Urothelium cell line (cell line): ENCODE results near the gene FAM13A.
A peak's percentile ranks its signal among the peaks of the same experiment; 100 is the strongest.

Experiments used
- DNase-seq: peaks from one replicate; pipeline ENCODE4 v3.0.0; 2011; ENCODE audit warnings: low spot score, mixed read lengths
- FAIRE-seq: peaks from 2 replicates; lab custom pipeline; 2011; peaks lifted over from hg19 to GRCh38; lab: Jason Lieb, UNC

The FAM13A gene

DNA sequence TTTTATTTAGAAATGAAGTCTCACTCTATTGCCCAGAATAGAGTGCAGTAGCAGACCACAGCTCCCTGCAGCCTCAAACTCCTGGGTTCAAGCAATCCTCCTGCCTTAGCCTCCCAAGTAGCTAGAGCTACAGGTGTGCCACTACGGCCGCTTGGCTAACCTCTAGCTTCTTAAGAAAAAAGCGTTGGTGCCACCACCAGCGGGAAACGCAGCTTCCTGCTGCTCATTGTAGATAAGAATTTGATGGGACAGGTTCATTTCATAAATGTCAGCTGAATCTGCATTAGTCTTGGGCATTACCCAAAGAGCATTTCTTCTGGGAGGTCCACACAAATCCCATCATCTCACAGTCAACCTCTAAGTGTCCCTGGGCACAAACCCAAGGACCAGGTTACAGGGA, 326.2 kb downstream of the FAM13A start:
- DNase-seq (no peak), FAIRE-seq (no peak)

DNA sequence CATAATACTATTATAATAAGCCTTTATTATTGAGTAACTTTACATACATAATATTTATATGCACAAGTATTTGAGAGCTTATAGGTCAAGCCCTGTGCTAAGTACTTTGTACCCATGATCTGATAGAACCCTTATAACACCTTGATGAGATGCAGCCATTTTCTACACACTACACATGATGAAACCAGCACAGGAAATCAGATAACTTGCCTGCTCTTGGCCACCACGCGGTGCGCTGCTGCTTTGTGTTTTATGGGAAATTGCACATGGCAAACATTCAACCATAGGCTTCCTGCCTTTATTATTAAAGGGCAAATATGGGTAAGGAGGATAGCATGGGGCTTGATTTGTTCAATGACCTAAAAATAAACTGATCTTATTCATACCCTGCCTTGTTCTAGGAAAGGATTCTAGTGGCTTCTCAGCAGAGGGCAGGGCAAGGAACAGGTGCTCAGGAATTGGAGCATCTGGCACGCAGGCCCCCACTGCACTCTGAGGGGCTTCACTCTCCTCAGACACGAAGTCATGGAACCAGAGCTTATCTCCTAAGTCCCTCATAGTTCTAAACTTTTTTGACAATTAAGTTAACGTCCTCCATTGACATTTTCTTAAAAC, 327.7 kb downstream of the FAM13A start:
- FAIRE-seq, result no peak

DNA sequence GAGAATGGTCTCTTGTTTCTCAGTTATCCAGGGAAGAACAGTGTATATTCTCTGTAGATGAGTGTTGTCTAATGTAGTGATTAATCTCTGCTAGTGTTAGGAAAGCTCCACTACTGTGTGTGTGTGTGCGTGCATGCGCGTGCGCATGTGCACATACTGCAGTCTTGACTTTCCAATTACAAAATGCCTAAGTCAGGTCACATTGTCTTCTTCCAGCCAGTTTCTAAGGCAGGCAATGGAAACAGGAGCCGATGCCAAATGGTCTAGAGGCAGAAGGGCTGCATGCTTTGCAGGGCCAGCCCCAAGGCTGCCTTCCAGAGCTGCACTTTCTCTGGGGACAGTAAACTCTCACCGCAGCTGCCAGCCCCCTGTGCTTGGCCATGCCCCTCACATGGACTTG, 328.8 kb downstream of the FAM13A start:
- FAIRE-seq (no peak), DNase-seq (no peak)

More for the DNA sequence above, 327.7 kb downstream of the FAM13A start:
- DNase-seq, result no peak

DNA sequence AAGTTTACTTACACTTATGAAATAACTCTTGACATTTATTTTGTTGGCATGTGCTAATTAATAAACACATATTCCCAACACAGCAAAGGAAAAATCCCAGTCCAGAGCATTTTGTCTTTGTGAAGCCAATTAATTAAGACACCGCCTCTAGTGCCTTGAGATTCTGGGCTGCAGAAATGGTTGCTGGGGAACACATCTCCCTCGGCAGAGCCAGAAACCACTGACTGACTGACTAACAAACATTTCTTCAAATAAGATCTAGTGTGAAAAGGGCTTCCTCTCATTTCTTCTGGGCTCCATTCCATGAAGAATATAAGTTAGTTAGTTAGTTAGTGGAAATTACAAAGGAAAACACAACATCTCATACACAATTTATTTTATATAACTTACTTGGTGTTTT, 331.0 kb downstream of the FAM13A start:
- DNase-seq (no peak), FAIRE-seq (no peak)

DNA sequence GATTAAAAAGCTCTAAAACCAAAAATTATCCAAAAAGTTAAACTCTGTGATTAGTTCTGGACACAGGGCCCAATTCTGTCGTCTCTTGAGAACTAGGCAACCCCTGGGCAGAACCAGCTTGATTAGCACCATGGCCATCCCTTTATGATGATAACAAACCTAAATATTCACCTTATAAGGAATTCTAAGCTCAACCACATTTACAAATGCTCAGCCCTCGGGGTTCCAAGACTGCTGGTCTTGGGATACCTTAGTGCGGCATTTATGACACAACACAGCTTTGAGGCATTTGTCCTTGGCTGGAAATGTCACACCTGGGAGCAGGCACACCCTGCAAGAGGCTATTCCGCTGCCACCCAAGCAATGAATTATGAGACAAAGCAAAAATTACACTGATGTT, 331.8 kb downstream of the FAM13A start:
- FAIRE-seq, result no peak
- no peak for DNase-seq

DNA sequence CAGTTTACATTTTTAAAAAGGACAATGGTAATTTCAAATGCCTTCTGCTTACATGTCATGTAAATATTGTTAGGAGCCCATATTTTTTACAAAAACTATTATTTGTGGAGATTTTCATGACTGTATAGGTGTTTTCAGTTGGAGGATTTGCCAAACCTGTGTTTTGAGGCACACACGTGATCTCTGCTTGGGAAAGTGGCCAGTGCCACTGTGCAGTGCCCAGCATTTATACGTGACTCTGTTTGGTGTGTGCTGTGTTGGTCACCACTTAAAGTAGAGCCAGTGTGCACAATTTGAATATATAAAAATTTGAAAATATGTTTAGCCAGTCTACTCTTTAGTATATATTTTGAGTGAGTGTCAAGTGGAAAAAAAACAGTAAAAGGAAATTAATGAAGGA, 332.6 kb downstream of the FAM13A start:
- DNase-seq (no peak), FAIRE-seq (no peak)

DNA sequence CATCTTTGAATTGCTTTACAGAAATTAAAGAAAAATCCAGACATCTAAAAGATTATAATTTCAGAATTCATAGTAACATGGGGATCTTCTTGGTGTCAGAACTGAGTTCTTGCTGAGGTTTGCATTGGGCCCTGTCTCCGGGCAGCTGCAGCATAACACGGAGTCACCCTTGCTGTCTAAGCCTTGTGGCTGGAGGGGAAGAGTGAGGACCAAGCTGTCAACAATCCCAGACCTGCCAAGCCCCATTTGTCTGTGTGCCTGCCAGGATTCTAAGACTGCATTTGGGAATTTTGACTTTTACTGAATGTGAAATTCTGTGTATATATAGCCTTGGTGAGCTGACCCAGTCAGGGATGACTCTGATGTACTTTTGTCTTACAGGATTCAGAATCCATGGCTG, 334.2 kb downstream of the FAM13A start:
- DNase-seq, result no peak
- FAIRE-seq, result no peak

DNA sequence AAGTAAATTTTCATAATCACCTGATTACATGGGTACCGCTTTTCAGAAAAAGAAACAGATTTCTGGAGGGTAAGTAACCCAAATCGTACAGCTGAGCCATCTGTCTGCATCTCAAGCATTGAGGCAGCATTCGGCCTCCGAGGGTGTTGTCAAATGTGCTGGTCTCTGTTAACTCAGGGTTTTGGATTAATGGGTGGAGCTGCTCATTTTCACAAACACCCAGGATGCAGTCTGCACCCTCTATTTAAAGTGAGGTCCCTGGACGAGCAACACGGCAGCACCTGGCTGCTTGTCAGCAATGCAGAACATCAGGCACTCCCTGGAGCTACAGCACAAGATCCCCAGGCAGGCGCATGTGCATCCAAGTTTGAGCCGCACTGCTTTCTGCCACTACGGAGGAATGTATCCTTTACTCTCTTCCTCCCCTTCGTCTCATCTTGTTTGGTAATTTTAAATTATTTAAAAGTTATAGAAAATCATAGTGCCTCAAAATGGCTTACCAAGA, 334.7 kb downstream of the FAM13A start:
- DNase-seq, result no peak
- no peak for FAIRE-seq

DNA sequence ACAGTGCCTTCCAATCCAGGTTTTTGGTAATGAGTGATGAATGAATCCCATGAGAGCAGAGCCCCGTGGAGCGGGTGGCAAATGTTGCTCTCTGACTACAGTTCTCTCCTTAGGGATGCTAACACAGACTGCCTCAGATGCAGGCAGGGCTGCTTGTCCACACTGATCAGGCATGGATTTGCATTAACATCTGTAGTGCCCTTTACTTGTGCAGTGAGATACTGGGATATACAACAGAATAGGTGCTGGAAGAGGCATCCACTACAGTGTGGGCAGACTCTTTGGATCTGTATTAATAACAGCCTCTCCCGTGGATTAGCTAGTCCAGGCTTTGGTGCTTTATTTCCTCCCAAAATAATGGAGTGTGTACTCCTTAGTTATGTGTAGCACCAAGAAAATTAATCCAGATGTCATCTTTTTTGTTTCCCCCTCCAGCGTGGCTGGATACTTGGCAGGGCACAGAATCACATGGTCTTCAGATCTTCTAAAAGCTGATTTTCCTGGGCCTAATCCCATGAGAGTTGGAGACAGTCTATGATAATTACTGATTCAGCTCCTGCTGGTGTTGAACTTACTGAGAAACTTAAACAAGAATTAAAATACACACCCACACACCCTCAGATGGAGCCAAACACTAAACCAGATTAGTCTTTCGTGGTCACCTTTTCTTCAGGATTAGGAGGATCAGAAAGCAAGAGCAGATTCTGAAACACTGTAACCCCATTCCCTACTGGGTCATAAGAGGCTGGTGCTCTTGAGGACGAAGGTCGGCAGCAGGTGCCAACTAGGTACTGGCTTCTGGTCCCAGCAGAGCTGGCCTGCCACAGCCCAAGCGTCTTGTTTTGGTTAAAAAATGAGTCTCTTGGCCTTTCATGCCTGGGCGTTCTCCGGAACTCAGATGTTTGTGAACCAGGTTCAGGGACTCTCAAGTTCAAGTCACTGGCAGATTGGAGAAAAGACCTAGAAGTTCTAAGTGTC, 336.2 kb downstream of the FAM13A start:
- FAIRE-seq, result no peak
- no peak for DNase-seq

DNA sequence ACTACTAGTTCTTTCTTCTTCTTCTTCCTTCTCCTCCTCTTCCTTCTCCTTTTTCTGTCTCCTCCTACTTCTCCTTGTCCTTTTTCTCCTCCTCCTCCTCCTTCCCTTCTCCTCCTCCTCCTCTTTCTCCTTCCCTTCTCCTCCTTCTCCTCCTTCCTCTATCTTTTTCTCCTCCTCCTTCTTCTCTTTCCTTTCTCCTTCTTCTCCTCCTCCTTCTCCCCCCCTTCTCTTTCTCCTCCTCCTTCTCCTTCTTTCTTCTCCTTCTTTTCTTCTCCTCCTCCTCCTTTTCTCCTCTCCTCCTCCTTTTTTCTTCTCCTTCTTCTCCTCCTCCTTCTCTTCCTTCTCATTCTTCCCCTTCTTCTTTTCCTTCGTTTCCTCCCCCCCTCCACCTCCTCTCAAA, 337.6 kb downstream of the FAM13A start:
- DNase-seq (no peak), FAIRE-seq (no peak)

DNA sequence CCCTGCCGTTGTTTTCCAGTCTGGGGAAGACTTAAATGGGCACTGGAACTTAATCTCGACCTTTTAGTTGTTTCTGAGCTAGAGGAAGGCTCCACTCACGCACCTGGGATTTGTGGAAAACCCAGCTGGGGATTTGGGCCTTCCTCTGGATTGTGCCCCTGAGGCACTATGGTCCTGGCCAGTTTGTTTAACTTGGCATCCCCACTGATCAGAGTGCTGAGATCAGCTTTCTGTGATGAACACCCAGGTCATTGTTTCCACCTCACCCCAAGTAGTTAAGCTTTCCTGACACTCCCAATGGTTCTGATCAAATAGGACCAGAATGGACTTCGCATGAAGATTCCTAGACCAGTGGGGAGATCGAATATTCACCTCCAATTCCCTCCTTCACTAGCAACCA, 338.9 kb downstream of the FAM13A start:
- DNase-seq (no peak), FAIRE-seq (no peak)

DNA sequence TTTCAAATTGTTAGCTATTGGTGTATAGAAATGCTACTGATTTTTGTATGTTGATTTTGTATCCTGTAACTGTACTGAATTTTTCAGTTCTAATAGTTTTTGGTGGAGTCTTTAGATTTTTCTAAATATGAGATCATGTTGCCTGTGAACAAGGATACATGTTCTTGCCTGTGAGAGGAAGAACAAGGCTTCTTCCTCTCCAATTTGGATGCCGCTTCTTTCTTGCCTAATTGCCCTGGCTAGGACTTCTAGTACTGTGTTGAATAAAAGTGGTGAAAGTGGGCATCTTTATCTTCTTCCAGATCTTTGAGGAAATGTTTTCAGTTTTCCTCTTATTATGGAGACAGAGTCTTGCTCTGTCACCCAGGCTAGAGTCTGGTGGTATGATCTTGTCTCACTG, 343.2 kb downstream of the FAM13A start:
- no peak for FAIRE-seq
- DNase-seq, result no peak

DNA sequence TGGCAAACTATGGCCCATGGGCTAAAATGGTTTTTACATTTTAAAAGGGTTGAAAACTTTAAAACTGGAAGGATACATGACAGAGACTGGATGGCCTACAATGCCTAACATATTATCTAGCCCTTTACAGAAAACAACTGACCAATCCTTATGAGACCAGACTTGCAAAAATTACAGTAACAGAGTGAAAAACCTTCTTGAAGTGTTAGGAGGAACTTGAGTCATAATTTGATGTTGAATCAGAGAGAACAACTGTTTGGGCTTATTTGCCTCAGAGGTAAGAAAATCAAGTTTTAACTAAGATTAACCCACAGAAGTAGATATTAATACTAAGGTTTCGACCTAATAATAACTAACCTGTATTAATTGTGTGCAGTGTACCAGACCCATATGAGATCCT, 347.0 kb downstream of the FAM13A start:
- no peak for DNase-seq
- no peak for FAIRE-seq

DNA sequence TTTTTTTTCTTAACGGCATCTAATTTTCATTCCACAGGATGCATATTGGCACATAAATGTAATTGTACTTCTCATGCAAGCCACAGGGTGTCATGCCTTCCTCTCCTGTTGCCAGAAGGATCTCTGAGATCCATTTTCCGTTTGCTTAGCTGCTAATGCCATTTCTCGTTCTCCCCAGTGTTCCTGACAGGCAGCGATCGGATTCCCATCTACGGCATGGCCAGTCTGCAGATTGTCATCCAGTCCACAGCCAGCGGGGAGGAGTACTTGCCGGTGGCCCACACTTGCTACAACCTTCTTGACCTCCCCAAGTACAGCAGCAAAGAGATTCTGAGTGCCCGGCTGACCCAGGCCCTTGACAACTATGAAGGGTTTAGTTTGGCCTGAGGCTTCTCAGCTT, 350.4 kb downstream of the FAM13A start:
- FAIRE-seq, result no peak

DNA sequence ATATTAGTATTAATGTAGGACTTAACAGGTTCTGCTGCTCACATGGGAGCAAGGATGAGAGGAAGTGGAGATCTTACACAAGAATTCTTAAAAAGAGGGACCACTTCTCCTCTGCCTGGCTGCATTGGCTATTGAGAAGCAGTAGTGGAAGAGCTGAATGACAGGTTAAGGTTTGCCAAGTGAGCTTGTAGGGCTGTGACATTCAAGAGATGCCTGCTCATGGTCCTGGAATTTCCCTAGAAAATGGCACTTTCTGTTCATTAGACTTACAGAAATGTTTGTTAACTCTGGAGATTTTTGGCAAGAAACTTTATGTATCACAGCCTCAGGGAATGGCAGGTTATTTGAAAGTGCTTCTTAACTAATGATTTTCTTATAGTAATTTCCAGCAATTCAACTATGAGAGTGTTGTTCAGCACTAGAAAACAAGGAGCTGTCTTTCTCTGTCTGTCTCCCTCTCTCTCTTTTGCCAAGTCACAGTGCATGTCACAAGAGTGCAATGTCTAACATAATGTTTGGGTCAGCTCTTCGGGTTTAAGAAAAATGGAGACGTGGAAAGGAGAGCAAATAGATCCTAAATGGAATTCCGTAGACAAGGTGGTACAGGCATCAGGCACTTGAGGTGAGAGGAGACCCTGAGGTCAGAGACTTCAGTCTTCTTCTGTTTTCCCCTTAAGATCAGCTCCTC, 351.0 kb downstream of the FAM13A start:
- no peak for DNase-seq
- no peak for FAIRE-seq

More for the DNA sequence above, 350.4 kb downstream of the FAM13A start:
- peak; percentile 21 for DNase-seq

DNA sequence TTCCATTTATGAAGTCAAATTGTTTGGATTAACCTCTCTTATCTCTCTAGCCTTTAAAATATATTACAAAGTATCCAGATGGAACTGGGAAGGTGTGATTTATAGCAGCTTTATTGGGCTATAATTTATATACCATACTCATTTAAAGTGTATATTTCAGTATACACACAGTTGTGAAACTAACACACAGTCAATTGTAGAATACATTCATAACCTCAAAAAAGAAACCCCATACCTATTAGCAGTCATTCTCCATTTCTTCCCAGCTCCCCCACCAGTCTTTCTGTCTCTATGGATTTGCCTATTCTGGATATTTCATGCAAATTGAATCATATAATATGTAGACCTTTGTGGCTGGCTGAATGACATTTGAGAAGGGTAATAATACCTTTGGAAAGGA, 351.8 kb downstream of the FAM13A start:
- DNase-seq, result no peak
- FAIRE-seq, result no peak

DNA sequence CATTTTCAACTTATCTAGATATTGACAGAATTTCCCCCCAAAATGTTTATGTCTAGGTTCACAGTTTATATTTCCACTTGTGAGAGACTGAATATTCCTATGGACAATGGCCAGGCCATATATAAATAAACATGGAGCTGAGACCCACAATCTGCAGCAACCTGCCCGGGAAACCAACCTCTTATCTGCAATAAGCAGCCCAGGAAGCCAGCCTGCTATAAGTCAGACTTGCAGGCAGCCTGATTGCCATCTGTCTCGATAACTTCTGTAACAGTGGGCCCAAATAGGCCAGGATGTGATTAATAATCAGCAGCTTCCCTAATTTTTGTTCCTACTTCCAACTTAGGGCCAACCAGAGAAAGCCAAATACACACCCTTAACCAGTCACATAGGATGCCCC, 354.2 kb downstream of the FAM13A start:
- DNase-seq, result no peak
- FAIRE-seq, result no peak

DNA sequence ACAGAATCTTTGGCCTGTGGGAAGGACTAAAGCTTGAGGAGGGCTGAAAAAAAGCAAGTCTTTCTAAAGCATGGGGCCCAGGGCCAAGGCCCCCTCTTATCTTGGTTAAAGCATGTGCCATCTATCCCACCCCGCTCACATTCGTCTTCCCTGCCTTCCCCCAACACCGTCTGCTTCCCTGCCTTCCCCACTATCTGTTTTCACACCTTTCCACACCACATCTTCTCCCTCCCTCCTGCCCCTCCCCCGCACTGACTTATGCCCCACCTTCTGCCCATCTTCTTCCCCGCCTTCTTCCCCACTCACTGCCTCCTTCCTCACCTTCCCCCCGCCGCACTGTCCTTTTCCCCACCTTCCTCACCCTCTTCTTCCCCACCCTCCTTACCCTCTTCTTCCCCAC, 358.5 kb downstream of the FAM13A start:
- FAIRE-seq (no peak), DNase-seq (no peak)

DNA sequence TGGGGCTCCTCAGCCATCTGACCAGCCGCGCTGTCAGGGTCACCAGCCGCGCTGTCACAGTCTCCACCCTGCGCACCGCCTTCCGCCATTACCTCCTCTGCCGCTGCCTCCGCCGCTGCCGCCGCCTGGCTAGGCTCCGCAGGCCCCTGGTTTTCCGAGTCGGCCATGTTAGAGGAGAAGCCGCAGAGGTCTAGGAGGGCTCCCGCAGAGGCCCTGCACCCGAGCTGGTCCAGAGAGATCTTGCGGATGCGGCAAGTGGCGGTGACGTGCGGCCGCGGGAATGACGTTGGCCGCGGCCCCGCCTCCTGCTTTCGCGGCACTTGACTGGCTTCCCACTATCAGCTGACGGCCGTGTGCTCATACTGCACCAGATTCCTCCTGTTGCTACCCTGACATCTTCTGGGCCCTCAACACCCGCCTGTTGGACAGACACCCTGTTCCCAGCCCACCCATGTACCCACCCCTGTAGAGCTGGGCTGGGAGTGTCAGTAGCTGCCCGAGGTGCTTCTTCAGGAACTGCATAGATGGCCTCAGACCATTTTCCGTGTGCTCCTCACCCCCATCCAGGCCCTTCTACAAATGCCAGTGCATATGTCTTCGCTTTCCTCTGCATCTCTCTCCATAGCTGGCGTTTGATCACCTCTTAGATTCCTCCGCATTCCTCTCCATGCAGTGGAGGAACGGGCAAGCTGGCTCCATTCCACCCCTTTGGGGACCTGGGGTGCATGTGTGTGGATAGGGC, 359.2 kb downstream of the FAM13A start, which contains the start of gene NAP1L5:
Gene NAP1L5, minus strand, starts transcription at position 242 of the 742 bp plus-strand sequence. Its CDS starts 75 bp downstream, at position 167.
- no peak for DNase-seq
- FAIRE-seq, result no peak

DNA sequence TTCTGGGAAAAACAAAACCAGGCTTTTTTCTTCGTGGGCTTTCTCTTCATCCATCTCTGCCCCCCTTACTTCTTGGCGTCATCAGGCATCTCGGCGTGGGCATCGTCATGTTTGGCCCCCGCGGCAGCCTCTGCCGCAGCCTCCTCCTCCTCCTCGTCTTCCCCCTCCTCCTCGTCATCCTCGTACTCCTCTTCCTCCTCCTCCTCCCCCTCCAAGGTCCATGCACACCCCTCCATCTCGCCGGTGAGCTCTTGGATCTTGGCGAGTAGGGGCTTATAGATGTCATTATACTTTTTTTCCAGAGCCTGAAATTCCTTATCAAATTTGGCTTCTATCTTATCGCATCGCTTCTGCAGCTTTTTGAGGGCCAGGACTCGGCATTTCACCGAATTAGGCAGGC, 359.8 kb downstream of the FAM13A start:
- DNase-seq, result peak; percentile 21
- FAIRE-seq, result no peak

DNA sequence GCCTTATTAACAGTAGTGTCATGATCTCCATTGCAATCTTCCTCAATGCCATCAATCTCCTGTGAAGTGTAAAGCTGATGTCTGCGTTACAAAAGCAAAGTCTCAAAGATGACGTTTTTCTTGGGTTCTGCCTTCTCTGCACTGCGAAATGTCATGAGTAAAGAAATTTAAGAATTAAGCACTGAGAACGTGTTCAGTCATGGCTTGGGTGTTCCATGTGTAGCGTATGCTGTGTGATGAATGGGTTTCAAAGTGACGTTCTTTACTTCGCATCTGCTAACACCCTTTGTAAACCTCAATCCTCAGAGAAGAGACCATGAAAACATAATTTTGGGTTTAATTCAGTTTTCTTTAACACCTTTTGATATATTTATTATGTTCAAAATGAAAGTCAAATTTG, 360.4 kb downstream of the FAM13A start:
- DNase-seq (no peak), FAIRE-seq (no peak)
